ENCODE measurements around the gene SEMA4F.
"Not testable (repeated sequence)": the region's sequence is repeated elsewhere in the genome, so short reads cannot be mapped to it uniquely, and the experiment has no call there.

DNA sequence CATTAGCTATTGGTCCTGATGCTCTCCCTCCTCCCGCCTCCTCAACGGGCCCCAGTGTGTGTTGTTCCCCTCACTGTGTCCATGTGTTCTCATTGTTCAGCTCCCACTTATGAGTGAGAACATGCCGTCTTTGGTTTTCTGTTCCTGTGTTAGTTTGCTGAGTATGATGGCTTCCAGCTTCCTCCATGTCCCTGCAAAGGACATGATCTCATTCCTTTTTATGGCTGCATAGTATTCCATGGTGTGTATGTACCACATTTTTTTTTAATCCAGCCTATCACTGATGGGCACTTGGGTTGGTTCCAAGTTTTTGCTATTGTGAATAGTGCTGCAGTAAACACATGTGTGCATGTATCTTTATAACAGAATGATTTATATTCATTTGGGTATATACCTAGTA lies 23.6 kb upstream of the SEMA4F start:
- not testable (repeated sequence) for TF ChIP-seq GABPA, POLR2AphosphoS5 (IDR thresholded peaks at IDR 0.05; ENCODE audit: low read depth)
- TF ChIP-seq, protein P1, sequence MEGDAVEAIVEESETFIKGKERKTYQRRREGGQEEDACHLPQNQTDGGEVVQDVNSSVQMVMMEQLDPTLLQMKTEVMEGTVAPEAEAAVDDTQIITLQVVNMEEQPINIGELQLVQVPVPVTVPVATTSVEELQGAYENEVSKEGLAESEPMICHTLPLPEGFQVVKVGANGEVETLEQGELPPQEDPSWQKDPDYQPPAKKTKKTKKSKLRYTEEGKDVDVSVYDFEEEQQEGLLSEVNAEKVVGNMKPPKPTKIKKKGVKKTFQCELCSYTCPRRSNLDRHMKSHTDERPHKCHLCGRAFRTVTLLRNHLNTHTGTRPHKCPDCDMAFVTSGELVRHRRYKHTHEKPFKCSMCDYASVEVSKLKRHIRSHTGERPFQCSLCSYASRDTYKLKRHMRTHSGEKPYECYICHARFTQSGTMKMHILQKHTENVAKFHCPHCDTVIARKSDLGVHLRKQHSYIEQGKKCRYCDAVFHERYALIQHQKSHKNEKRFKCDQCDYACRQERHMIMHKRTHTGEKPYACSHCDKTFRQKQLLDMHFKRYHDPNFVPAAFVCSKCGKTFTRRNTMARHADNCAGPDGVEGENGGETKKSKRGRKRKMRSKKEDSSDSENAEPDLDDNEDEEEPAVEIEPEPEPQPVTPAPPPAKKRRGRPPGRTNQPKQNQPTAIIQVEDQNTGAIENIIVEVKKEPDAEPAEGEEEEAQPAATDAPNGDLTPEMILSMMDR (IDR thresholded peaks at IDR 0.05; ENCODE audit: insufficient read depth, low read length) = not testable (repeated sequence)
